ENCODE data around the gene MAST3. TPM values are rescaled to one million over a fixed set of nuclear protein-coding genes. Genes with fewer than 3 reads are reported as not detected.
A peak's percentile ranks its signal among the peaks of the same experiment; 100 is the strongest.

The MAST3 gene
- 44.3 and 48.6 TPM in 2 replicates for total RNA-seq

GRCh38 chr19:18097217-18097992, at the start of gene MAST3:
MAST3 (plus strand) TSS chr19:18097778; CDS start chr19:18097793, 15 bp downstream.
- CTCF ChIA-PET = interaction anchor here (0.5 to 2.5 kb wide), 5 partner anchors 8 to 154 kb away, joined by 3 to 9 read pairs (median 3); no protein-coding TSS in a partner anchor
- intact Hi-C loops (cut with micrococcal nuclease) = loop anchor here (5.0 to 10.0 kb wide), 5 partner anchors 75 to 573 kb away; partner anchors contain the start of genes FCHO1 and IFI30
- no peaks in the 10 kb centered on the region for H3K27me3 Mint-ChIP-seq

GRCh38 chr19:18049385-18049784, 48.2 kb upstream of the MAST3 start:
- DNase-seq (no peak), ATAC-seq (ENCODE audit: low read depth) (no peak)
- intact Hi-C loops (cut with micrococcal nuclease) = no loop called here
- TF ChIP-seq CTCF (IDR thresholded peaks at IDR 0.05) = no peak
- no peaks in the 10 kb centered on the region for H3K27me3 Mint-ChIP-seq
- CTCF ChIA-PET = no interaction called here
- H3K9me3 Mint-ChIP-seq = no peaks in the 10 kb centered on the region
- H3K27ac Mint-ChIP-seq = no peak overlapping the region
- POLR2A ChIA-PET = interaction anchor here (1.1 kb wide), 1 partner anchor 31 kb away, joined by 3 read pairs; no protein-coding TSS in a partner anchor
- H3K4me3 Mint-ChIP-seq = no peak overlapping the region
- no peaks in the 10 kb centered on the region for H3K36me3 Mint-ChIP-seq (ENCODE audit: low read depth)
- peaks cover 44% of the 10 kb centered on the region for H3K4me1 Mint-ChIP-seq

More at GRCh38 chr19:18097217-18097992, at the start of gene MAST3:
- POLR2A ChIA-PET = interaction anchor here (0.5 to 3.8 kb wide), 26 partner anchors 9 to 346 kb away, joined by 3 to 94 read pairs (median 6); partner anchors contain the start of genes ARRDC2, FCHO1, IL12RB1 and JUND
- peak; percentile 95 for DNase-seq
- TF ChIP-seq CTCF (IDR thresholded peaks at IDR 0.05) = no peak
- Mint-ChIP-seq H3K36me3 (ENCODE audit: low read depth) (peaks cover 24% of the 10 kb centered on the region), H3K4me1 (peaks cover 43% of the 10 kb centered on the region), H3K27ac (peak within 1 kb of the TSS; percentile 96), H3K4me3 (peak within 1 kb of the TSS; percentile 95), H3K9me3 (no peaks in the 10 kb centered on the region)
- peak; percentile 72 for ATAC-seq (ENCODE audit: low read depth)

- Mint-ChIP-seq H3K36me3 (ENCODE audit: low read depth) (no peaks in the 10 kb centered on the region), H3K9me3 (no peaks in the 10 kb centered on the region), H3K4me3 (no peak overlapping the region), H3K4me1 (peaks cover 21% of the 10 kb centered on the region), H3K27ac (no peak overlapping the region), H3K27me3 (no peaks in the 10 kb centered on the region)
- ChIA-PET POLR2A (interaction anchor here (0.6 to 2.4 kb wide), 9 partner anchors 20 to 205 kb away, joined by 3 to 9 read pairs (median 5); partner anchors contain the start of gene ARRDC2), CTCF (no interaction called here)
- DNase-seq (no peak), ATAC-seq (ENCODE audit: low read depth) (no peak)
- intact Hi-C loops (cut with micrococcal nuclease) = no loop called here
- TF ChIP-seq CTCF (IDR thresholded peaks at IDR 0.05) = no peak
These were observed 45.7 kb upstream of the MAST3 start for GRCh38 chr19:18051887-18052286.

- no peak for DNase-seq
- peak overlapping the region; percentile 47 for H3K27ac Mint-ChIP-seq
- no peaks in the 10 kb centered on the region for H3K27me3 Mint-ChIP-seq
- peaks cover 34% of the 10 kb centered on the region for H3K4me1 Mint-ChIP-seq
- no peak for TF ChIP-seq CTCF (IDR thresholded peaks at IDR 0.05)
- intact Hi-C loops (cut with micrococcal nuclease) = no loop called here
- no peak overlapping the region for H3K4me3 Mint-ChIP-seq
- no peak for ATAC-seq (ENCODE audit: low read depth)
- H3K36me3 Mint-ChIP-seq (ENCODE audit: low read depth) = no peaks in the 10 kb centered on the region
- H3K9me3 Mint-ChIP-seq = no peaks in the 10 kb centered on the region
- CTCF ChIA-PET = no interaction called here
- POLR2A ChIA-PET = interaction anchor here (0.7 to 2.6 kb wide), 8 partner anchors 9 to 91 kb away, joined by 3 to 20 read pairs (median 6); partner anchors contain the start of genes ARRDC2 and MAST3
These were observed 43.9 kb upstream of the MAST3 start for GRCh38 chr19:18053576-18054219.

All from activated B cell treated with CpG ODN at 0.5 μM for 24 hours (primary cell).